ENCODE results near the gene AP1S3. TPM values are rescaled to one million over a fixed set of nuclear protein-coding genes. Genes with fewer than 3 reads are reported as not detected.
A peak's percentile ranks its signal among the peaks of the same experiment; 100 is the strongest.

The AP1S3 gene
- 4.1 and 5.0 TPM in 2 replicates for total RNA-seq
- long read RNA-seq, transcript AP1S3-203 (5 exons, 830 nt): major isoform, 7 of 9 reads
- long read RNA-seq, partial matches to known transcripts: 1 of 9 reads
- long read RNA-seq, other reads (novel, unspliced or antisense): 1 of 9 reads

GRCh38 chr2:223837287-223838061 is at the start of gene AP1S3:
Gene AP1S3 (minus strand): TSS chr2:223837582. CDS start chr2:223837450, 132 bp downstream.
- TF ChIP-seq, protein P1, sequence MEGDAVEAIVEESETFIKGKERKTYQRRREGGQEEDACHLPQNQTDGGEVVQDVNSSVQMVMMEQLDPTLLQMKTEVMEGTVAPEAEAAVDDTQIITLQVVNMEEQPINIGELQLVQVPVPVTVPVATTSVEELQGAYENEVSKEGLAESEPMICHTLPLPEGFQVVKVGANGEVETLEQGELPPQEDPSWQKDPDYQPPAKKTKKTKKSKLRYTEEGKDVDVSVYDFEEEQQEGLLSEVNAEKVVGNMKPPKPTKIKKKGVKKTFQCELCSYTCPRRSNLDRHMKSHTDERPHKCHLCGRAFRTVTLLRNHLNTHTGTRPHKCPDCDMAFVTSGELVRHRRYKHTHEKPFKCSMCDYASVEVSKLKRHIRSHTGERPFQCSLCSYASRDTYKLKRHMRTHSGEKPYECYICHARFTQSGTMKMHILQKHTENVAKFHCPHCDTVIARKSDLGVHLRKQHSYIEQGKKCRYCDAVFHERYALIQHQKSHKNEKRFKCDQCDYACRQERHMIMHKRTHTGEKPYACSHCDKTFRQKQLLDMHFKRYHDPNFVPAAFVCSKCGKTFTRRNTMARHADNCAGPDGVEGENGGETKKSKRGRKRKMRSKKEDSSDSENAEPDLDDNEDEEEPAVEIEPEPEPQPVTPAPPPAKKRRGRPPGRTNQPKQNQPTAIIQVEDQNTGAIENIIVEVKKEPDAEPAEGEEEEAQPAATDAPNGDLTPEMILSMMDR (conservative IDR thresholded peaks at IDR 0.05): peak; percentile 16
- no peak within 1 kb of the TSS for H3K27ac Mint-ChIP-seq (ENCODE audit: unreplicated experiment)
- H3K9me3 Mint-ChIP-seq: no peaks in the 10 kb centered on the region
- H3K27me3 Mint-ChIP-seq (ENCODE audit: low read depth): peaks cover 20% of the 10 kb centered on the region
- peak within 1 kb of the TSS; percentile 94 for H3K4me3 Mint-ChIP-seq
- peak; percentile 50 for DNase-seq (ENCODE audit: low read depth, low spot score)
- H3K4me1 Mint-ChIP-seq: peaks cover 12% of the 10 kb centered on the region
- H3K36me3 Mint-ChIP-seq (ENCODE audit: low read depth): no peaks in the 10 kb centered on the region

- no peak for DNase-seq (ENCODE audit: low read depth, low spot score)
- TF ChIP-seq, protein P1 (conservative IDR thresholded peaks at IDR 0.05): no peak
- H3K4me3 Mint-ChIP-seq: no peak overlapping the region
- H3K36me3 Mint-ChIP-seq (ENCODE audit: low read depth): peaks cover 19% of the 10 kb centered on the region
- H3K4me1 Mint-ChIP-seq: peaks cover 3% of the 10 kb centered on the region
- no peaks in the 10 kb centered on the region for H3K27me3 Mint-ChIP-seq (ENCODE audit: low read depth)
- no peaks in the 10 kb centered on the region for H3K9me3 Mint-ChIP-seq
- H3K27ac Mint-ChIP-seq (ENCODE audit: unreplicated experiment): peak overlapping the region; percentile 84
These were observed 49.7 kb upstream of the AP1S3 start for GRCh38 chr2:223887127-223887526.

- no peak for DNase-seq (ENCODE audit: low read depth, low spot score)
- Mint-ChIP-seq H3K36me3 (ENCODE audit: low read depth) (peaks cover 20% of the 10 kb centered on the region), H3K4me1 (peaks cover 3% of the 10 kb centered on the region), H3K9me3 (no peaks in the 10 kb centered on the region), H3K27me3 (ENCODE audit: low read depth) (no peaks in the 10 kb centered on the region), H3K4me3 (no peak overlapping the region), H3K27ac (ENCODE audit: unreplicated experiment) (peak overlapping the region; percentile 84)
- TF ChIP-seq, protein P1 (conservative IDR thresholded peaks at IDR 0.05): no peak
These were observed 49.3 kb upstream of the AP1S3 start for GRCh38 chr2:223886726-223887125.

- no peaks in the 10 kb centered on the region for H3K4me1 Mint-ChIP-seq
- no peaks in the 10 kb centered on the region for H3K9me3 Mint-ChIP-seq
- peaks cover 18% of the 10 kb centered on the region for H3K36me3 Mint-ChIP-seq (ENCODE audit: low read depth)
- DNase-seq (ENCODE audit: low read depth, low spot score): no peak
- no peak overlapping the region for H3K27ac Mint-ChIP-seq (ENCODE audit: unreplicated experiment)
- no peak overlapping the region for H3K4me3 Mint-ChIP-seq
- H3K27me3 Mint-ChIP-seq (ENCODE audit: low read depth): no peaks in the 10 kb centered on the region
- TF ChIP-seq, protein P1 (conservative IDR thresholded peaks at IDR 0.05): no peak
These were observed 47.0 kb upstream of the AP1S3 start for GRCh38 chr2:223884399-223884798.

DNA sequence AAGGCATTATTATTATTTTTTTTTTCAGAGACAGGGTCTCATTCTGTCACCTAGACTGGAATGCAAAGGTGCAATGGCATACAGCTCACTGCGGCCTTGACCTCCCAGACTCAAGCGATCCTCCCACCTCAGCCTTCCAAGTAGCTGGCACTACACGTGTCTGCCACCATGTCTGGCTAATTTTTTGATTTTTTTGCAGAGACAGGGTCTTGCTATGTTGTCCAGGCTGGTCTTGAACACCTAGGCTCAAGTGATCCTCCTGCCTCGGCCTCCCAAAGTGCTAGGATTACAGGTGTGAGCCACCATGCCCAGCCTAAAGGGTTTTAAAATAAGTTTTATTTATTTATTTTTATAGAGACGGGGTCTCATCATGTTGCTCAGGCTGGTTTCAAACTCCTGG is 45.3 kb upstream of the AP1S3 start:
- Mint-ChIP-seq H3K9me3 (no peaks in the 10 kb centered on the region), H3K27ac (ENCODE audit: unreplicated experiment) (no peak overlapping the region), H3K4me3 (no peak overlapping the region), H3K4me1 (no peaks in the 10 kb centered on the region), H3K36me3 (ENCODE audit: low read depth) (peaks cover 14% of the 10 kb centered on the region), H3K27me3 (ENCODE audit: low read depth) (no peaks in the 10 kb centered on the region)
- DNase-seq (ENCODE audit: low read depth, low spot score): no peak
- TF ChIP-seq, protein P1 (conservative IDR thresholded peaks at IDR 0.05): no peak

Measured in neural crest cell (in vitro differentiated cells).